IgD-negative memory B cell (primary cell): ENCODE data around the gene BORCS5. TPM values are rescaled to one million over a fixed set of nuclear protein-coding genes. Genes with fewer than 3 reads are reported as not detected.
"Not testable (repeated sequence)": the region's sequence is repeated elsewhere in the genome, so short reads cannot be mapped to it uniquely, and the experiment has no call there.

Source experiments
- H3K27ac Mint-ChIP-seq, 3 donors: one replicate each; pipeline ENCODE4 v1.8.0; 2020 to 2022; ENCODE audit warnings: mild to moderate bottlenecking in 3 of 3, mixed read lengths in 3 of 3, moderate library complexity in 1 of 3
- H3K27me3 Mint-ChIP-seq: one replicate; pipeline ENCODE4 v1.8.0; 2021; ENCODE audit warnings: mixed read lengths
- H3K36me3 Mint-ChIP-seq: one replicate; pipeline ENCODE4 v1.8.0; 2020; ENCODE audit warnings: mild to moderate bottlenecking, mixed read lengths
- H3K4me1 Mint-ChIP-seq, 3 donors: one replicate each; pipeline ENCODE4 v1.8.0; 2020 to 2022; ENCODE audit warnings: mixed read lengths in 3 of 3, mild to moderate bottlenecking in 1 of 3
- H3K4me3 Mint-ChIP-seq, 4 donors: one replicate each; pipeline ENCODE4 v1.8.0; 2020 to 2022; ENCODE audit warnings: mild to moderate bottlenecking in 4 of 4, mixed read lengths in 4 of 4, moderate library complexity in 3 of 4
- H3K9me3 Mint-ChIP-seq, 3 donors: one replicate each; pipeline ENCODE4 v1.8.0; 2020 to 2021; ENCODE audit warnings: mixed read lengths in 3 of 3, mild to moderate bottlenecking in 1 of 3
- polyA plus RNA-seq: library from polyadenylated mRNA; unstranded; fragments of 300-500 nt; fragmentation: Illumina TruSeq; gene quantifications from one replicate; pipeline ENCODE4 v1.2.3, GENCODE V29; 2021

Gene BORCS5
- polyA plus RNA-seq, 1 donor from 2014 or later: 19.9 TPM

GRCh38 chr12:12397184-12397583, 40.3 kb downstream of the BORCS5 start:
- H3K27ac Mint-ChIP-seq: no peak overlapping the region
- peaks cover 2 to 4% (median 2%) of the 10 kb centered on the region in 3 donors for H3K9me3 Mint-ChIP-seq
- no peak overlapping the region for H3K4me3 Mint-ChIP-seq
- H3K27me3 Mint-ChIP-seq: no peaks in the 10 kb centered on the region
- peaks cover 0 to 6% (median 2%) of the 10 kb centered on the region in 3 donors for H3K4me1 Mint-ChIP-seq
- H3K36me3 Mint-ChIP-seq: peaks cover 12% of the 10 kb centered on the region

- no peak overlapping the region for H3K4me3 Mint-ChIP-seq
- no peaks in the 10 kb centered on the region for H3K27me3 Mint-ChIP-seq
- peak overlapping the region in 1 of 3 donors; percentile 36 for H3K27ac Mint-ChIP-seq
- peaks cover 2 to 4% (median 2%) of the 10 kb centered on the region in 3 donors for H3K9me3 Mint-ChIP-seq
- peaks cover 12% of the 10 kb centered on the region for H3K36me3 Mint-ChIP-seq
- H3K4me1 Mint-ChIP-seq: peaks cover 5 to 6% (median 6%) of the 10 kb centered on the region in 3 donors
These were observed 41.4 kb downstream of the BORCS5 start for GRCh38 chr12:12398026-12398859.

- Mint-ChIP-seq H3K36me3 (peaks cover 12% of the 10 kb centered on the region), H3K4me1 (peaks cover 6 to 10% (median 8%) of the 10 kb centered on the region in 3 donors), H3K27ac (peak overlapping the region in 1 of 3 donors; percentile 41)
These were observed 42.3 kb downstream of the BORCS5 start for GRCh38 chr12:12399161-12399560.

GRCh38 chr12:12399776-12400305, 43.0 kb downstream of the BORCS5 start:
- Mint-ChIP-seq H3K27me3 (no peaks in the 10 kb centered on the region), H3K36me3 (peaks cover 10% of the 10 kb centered on the region), H3K9me3 (peaks cover 2 to 4% (median 2%) of the 10 kb centered on the region in 3 donors), H3K27ac (peak overlapping the region in 1 of 3 donors; percentile 39), H3K4me1 (peaks cover 4 to 11% (median 8%) of the 10 kb centered on the region in 3 donors), H3K4me3 (no peak overlapping the region)

More at GRCh38 chr12:12399161-12399560, 42.3 kb downstream of the BORCS5 start:
- Mint-ChIP-seq H3K4me3 (no peak overlapping the region), H3K27me3 (no peaks in the 10 kb centered on the region), H3K9me3 (peaks cover 2 to 4% (median 2%) of the 10 kb centered on the region in 3 donors)

GRCh38 chr12:12400793-12401192, 43.9 kb downstream of the BORCS5 start:
- Mint-ChIP-seq H3K27ac (no peak overlapping the region), H3K27me3 (no peaks in the 10 kb centered on the region), H3K4me1 (peaks cover 2 to 11% (median 8%) of the 10 kb centered on the region in 3 donors), H3K4me3 (no peak overlapping the region), H3K9me3 (peaks cover 2 to 4% (median 2%) of the 10 kb centered on the region in 3 donors), H3K36me3 (peaks cover 9% of the 10 kb centered on the region)

GRCh38 chr12:12403264-12404248, 46.7 kb downstream of the BORCS5 start:
- Mint-ChIP-seq H3K27ac (no peak overlapping the region), H3K4me1 (peaks cover 5 to 16% (median 10%) of the 10 kb centered on the region in 3 donors), H3K27me3 (no peaks in the 10 kb centered on the region), H3K4me3 (no peak overlapping the region), H3K36me3 (peaks cover 9% of the 10 kb centered on the region), H3K9me3 (peaks cover 2 to 9% (median 2%) of the 10 kb centered on the region in 3 donors)

- H3K4me1 Mint-ChIP-seq: peaks cover 5 to 17% (median 12%) of the 10 kb centered on the region in 3 donors
- H3K4me3 Mint-ChIP-seq: no peak overlapping the region
- peaks cover 2 to 9% (median 2%) of the 10 kb centered on the region in 3 donors for H3K9me3 Mint-ChIP-seq
- no peaks in the 10 kb centered on the region for H3K27me3 Mint-ChIP-seq
- H3K36me3 Mint-ChIP-seq: peaks cover 9% of the 10 kb centered on the region
- H3K27ac Mint-ChIP-seq: no peak overlapping the region
These were observed 47.4 kb downstream of the BORCS5 start for GRCh38 chr12:12404297-12404696.

GRCh38 chr12:12405882-12406281, 49.0 kb downstream of the BORCS5 start:
- H3K27me3 Mint-ChIP-seq: no peaks in the 10 kb centered on the region
- peaks cover 4% of the 10 kb centered on the region for H3K36me3 Mint-ChIP-seq
- H3K4me1 Mint-ChIP-seq: peaks cover 7 to 17% (median 12%) of the 10 kb centered on the region in 3 donors
- no peak overlapping the region for H3K4me3 Mint-ChIP-seq
- H3K27ac Mint-ChIP-seq: no peak overlapping the region
- H3K9me3 Mint-ChIP-seq: peaks cover 0 to 4% (median 0%) of the 10 kb centered on the region in 3 donors

GRCh38 chr12:12406762-12407161, 49.9 kb downstream of the BORCS5 start:
- peak overlapping the region in 1 of 3 donors; percentile 61 for H3K27ac Mint-ChIP-seq

GRCh38 chr12:12408265-12408690, 51.4 kb downstream of the BORCS5 start:
- Mint-ChIP-seq H3K36me3 (peaks cover 7% of the 10 kb centered on the region), H3K9me3 (peaks cover 0 to 4% (median 0%) of the 10 kb centered on the region in 3 donors), H3K27ac (peak overlapping the region in 1 of 3 donors; percentile 3), H3K4me1 (peaks cover 8 to 18% (median 12%) of the 10 kb centered on the region in 3 donors), H3K4me3 (no peak overlapping the region), H3K27me3 (no peaks in the 10 kb centered on the region)

More at GRCh38 chr12:12406762-12407161, 49.9 kb downstream of the BORCS5 start:
- no peaks in the 10 kb centered on the region for H3K27me3 Mint-ChIP-seq
- H3K4me3 Mint-ChIP-seq: no peak overlapping the region
- H3K9me3 Mint-ChIP-seq: peaks cover 0 to 4% (median 0%) of the 10 kb centered on the region in 3 donors
- peaks cover 10 to 17% (median 12%) of the 10 kb centered on the region in 3 donors for H3K4me1 Mint-ChIP-seq
- peaks cover 4% of the 10 kb centered on the region for H3K36me3 Mint-ChIP-seq

GRCh38 chr12:12409337-12409736, 52.5 kb downstream of the BORCS5 start:
- not testable (repeated sequence) for H3K27ac Mint-ChIP-seq, H3K36me3 Mint-ChIP-seq
- peaks cover 6 to 12% (median 12%) of the 10 kb centered on the region in 3 donors for H3K4me1 Mint-ChIP-seq

GRCh38 chr12:12415886-12416285, 59.0 kb downstream of the BORCS5 start:
- Mint-ChIP-seq H3K27ac (no peak overlapping the region), H3K9me3 (no peaks in the 10 kb centered on the region), H3K36me3 (peaks cover 13% of the 10 kb centered on the region), H3K27me3 (no peaks in the 10 kb centered on the region), H3K4me3 (no peak overlapping the region), H3K4me1 (peaks cover 6 to 15% (median 10%) of the 10 kb centered on the region in 3 donors)

More at GRCh38 chr12:12409337-12409736, 52.5 kb downstream of the BORCS5 start:
- H3K9me3 Mint-ChIP-seq, H3K4me3 Mint-ChIP-seq, H3K27me3 Mint-ChIP-seq: not testable (repeated sequence)

GRCh38 chr12:12419165-12419564, 62.3 kb downstream of the BORCS5 start:
- Mint-ChIP-seq H3K9me3 (peaks cover 0 to 12% (median 10%) of the 10 kb centered on the region in 3 donors), H3K4me1 (peaks cover 4 to 13% (median 9%) of the 10 kb centered on the region in 3 donors), H3K36me3 (peaks cover 22% of the 10 kb centered on the region)
- not testable (repeated sequence) for H3K27me3 Mint-ChIP-seq, H3K27ac Mint-ChIP-seq, H3K4me3 Mint-ChIP-seq

GRCh38 chr12:12423367-12423766, 66.5 kb downstream of the BORCS5 start:
- peak overlapping the region in 1 of 4 donors; percentile 83 for H3K4me3 Mint-ChIP-seq
- H3K36me3 Mint-ChIP-seq: peaks cover 20% of the 10 kb centered on the region
- peaks cover 0 to 15% (median 14%) of the 10 kb centered on the region in 3 donors for H3K9me3 Mint-ChIP-seq
- H3K4me1 Mint-ChIP-seq: peaks cover 0 to 7% (median 0%) of the 10 kb centered on the region in 3 donors
- no peak overlapping the region for H3K27ac Mint-ChIP-seq
- H3K27me3 Mint-ChIP-seq: no peaks in the 10 kb centered on the region
